HG03469 (cell line): ENCODE measurements around the gene GRAMD1A.

Source experiments
- ATAC-seq: cut with Tn5 transposase; IDR thresholded peaks from one replicate; pipeline ENCODE4 v1.9.1; 2021; ENCODE audit warnings: mild to moderate bottlenecking, moderate library complexity, moderate number of reproducible peaks; ENCODE audit not compliant: unreplicated experiment

GRAMD1A gene

DNA sequence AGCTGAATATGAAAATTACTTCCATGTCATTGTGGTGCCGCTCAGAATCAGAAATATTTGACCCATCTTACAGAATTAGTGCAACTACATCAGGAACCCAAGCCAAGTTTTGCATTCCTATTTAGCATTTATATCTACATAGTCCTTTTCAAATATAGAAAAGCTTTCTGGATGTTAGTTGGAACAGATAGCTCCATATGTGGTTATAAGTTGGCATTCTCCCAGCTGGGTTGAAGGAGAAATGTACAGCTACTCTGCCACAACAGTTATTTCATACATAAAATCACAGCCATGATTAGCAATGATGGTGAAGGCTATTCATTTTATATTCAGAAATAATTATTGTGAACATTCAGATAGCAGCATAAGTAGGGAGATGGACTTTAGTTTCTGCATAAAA is 69.6 kb downstream of the GRAMD1A start:
- no peak for ATAC-seq

DNA sequence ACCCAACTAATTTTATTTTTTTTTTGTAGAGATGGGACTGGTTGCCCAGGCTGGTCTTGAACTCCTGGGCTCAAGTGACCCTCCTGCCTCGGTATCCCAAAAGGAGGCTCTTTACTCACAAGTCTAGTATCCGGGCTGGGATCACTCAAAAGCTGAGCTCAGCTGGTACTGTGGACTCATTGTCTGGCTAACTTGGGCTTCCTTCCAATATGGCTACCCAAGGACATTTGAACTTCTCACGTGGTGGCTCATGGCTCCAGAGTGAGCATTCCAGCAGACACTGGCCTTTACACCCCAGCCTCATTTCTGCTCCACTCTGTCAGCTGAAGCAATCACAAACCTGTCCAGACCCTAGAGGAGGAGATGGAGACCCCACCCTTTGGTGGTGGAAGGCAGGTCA is 70.3 kb downstream of the GRAMD1A start:
- ATAC-seq = no peak

DNA sequence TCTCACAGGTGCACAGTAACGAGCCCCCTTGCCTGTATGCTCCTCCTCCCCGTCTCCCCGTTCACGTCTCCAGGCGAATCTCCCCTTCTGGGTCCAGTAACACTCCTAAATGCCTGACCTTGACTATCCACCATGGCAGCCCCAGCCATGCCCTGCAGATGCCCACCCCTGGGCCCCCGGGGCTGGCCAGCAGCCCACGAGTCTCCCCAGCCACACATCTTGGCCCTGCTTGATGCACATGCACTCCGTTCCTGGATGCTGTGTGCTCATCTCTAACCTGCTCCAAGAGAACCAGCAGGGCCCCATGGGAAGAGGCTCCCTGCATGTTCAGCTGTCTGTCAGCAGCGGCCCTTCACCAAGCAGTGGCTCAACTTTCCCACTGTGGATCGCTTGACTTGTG is 73.4 kb downstream of the GRAMD1A start:
- ATAC-seq = no peak

DNA sequence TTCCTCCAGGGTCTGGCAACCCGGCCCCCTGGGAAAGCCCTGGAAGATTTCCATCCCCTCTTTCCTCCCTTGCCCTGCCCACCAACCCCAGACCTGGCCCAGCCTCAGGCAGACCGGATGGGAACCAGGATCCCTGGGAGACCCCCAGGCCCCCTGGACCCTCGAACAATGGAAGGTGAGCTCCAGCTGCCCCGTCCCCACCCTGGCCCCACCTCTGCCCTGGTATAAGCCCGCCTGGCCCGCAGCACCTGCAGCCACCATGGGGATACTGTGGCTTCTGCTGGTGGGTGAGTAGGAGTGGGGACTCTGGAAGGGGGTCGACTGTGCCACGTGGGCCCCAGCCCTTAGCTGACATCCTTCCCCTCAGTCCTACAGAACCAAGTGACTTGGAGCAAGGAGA is 73.8 kb downstream of the GRAMD1A start:
- ATAC-seq = no peak

DNA sequence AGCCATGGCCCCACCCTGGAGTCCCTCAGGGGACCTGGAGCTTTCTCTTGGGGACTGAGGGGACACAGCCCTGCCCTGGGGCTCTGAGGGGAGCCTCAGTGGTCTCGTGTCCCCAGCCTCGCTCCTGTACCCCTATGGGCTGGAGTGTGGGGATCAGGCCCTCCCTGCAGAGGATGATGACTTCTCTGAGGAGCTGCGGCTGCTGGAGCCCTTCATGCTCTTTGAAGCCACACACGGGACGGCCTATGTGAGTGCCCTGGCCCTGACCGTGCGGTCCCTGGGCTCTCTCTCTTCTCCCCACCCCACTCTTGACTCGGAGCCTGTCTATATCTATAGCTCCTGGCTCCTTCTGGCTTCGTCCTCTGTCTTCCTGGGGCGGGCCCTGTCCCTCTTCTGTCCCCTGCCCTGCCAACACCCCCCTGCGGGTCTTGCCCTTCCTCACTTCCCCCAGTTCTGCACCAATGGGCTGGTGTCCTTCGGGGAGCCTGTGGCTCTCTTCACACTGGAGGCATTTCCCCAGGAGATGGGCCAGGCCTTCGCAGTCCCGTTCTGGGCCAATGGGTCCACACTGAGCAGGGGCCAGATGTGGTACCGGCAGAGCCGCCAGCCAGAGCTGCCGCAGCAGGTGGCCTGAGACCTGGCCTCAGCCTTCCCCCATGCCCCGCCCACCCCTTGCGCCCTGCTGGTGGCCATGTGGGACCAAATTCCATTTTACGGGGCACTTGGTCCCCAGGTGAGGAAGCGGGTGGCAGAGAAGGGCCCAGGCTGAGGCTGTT is 74.5 kb downstream of the GRAMD1A start:
- ATAC-seq = no peak

DNA sequence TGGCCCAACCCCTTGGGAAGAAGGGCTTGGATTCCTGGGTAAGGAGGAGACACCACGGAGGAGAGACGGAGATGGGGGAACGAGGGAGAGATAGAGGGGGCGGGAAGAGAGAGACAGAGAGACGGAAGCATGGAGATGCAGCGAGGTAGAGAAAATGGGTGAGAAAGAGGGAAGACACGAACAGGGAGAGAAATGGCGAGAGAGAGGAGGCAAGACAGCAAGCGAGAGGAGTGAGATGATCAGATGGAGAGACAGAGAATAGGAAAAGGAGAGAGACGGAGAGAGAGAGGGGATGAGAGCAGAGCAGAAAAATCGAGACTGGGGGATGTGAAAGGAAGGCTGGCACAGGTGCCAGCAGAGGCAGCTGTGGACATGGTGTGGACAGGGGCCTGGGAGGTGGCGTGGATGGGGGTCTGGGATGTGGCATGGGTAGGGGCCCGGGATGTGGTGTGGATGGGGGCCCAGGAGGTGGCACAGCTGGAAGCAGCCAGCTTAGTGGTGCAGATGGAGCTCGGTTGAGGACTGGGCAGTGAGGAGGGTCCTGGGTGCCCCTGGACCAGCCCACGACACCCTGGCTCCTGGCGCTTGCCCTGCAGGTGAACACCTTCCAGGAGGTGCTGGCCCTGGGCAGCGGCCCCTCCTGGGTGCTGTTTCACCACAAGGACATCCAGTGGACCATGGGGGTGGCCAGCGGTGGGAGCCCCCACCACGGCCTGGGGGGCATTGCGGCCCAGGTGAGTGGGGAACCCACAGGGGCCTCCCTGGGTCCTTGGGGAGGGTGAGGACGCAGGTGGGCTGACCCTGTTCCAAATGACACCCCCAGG is 75.3 kb downstream of the GRAMD1A start:
- ATAC-seq = no peak

DNA sequence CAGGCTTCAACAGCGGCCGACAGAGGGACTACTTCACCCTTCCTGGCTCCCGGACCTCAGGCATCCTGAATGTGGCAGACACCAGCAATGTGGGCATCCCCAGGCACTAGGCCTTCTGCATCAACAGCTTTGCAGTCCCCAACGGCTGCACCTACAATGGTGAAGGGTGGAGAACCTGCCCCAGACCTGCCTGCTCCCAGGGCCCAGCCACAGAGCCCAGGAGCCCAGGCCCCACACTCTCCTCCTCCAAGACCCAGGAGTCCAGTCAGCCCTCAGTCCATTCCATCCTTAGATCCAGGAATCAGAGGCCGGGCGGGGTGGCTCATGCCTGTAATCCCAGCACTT is 75.9 kb downstream of the GRAMD1A start:
- ATAC-seq = no peak
